ENCODE measurements around the gene TFF1.

DNA sequence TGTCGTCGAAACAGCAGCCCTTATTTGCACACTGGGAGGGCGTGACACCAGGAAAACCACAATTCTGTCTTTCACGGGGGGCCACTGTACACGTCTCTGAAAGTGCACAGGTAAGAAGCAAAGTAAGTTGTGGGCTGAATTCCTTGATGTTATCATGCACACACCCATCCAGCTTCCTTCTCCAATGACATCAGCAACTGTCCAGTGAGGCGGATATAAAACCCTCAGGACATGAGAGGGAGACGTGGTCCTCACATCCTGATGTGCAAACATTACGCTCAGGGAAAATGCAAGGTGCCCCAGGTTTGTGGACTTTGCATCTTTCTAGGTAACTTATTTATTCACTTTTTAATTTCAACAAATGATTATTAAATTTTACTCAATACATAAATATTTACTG is 3.0 kb downstream of the TFF1 start:
- TF ChIP-seq CTCF (IDR thresholded peaks at IDR 0.05): no peak
- TF ChIP-seq POLR2AphosphoS5 (IDR thresholded peaks at IDR 0.05): no peak
- TF ChIP-seq POLR2A (IDR thresholded peaks at IDR 0.05): no peak
- no peak for TF ChIP-seq EP300 (IDR thresholded peaks at IDR 0.05; ENCODE audit: low read depth)

All from transverse colon (tissue), 4 donors.